Measurements from ENCODE around the gene MCOLN2. TPM values are rescaled to one million over a fixed set of nuclear protein-coding genes. Genes with fewer than 3 reads are reported as not detected.

MCOLN2 gene
- total RNA-seq, 1 experiment from 2014 or later: 1.3 TPM

DNA sequence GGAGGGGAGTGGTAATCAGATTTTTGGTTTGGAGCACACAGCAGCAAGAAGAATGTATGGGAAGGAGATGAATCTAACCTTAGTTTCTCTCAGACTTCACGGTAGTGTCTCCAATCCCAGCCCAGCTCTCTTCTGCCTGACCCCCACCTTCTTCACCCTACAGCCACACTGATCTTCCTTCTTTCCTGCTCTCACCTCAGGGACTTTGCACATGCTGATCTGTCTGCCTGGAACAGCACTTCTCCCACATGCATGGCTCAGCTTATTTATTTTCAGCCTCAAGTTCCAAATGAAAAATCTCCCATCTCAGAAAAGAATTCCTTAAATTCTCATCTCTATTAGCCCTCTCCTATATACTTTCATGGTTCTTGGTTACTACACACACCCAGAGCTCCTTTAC lies 55.1 kb downstream of the MCOLN2 start:
- Histone ChIP-seq H3K23me2 (ENCODE audit: insufficient read length, low read depth, low read length, poor library complexity, severe bottlenecking) (no peaks in the 10 kb centered on the region), H3T11ph (ENCODE audit: low read length) (no peak overlapping the region), H4K20me1 (ENCODE audit: control insufficient read depth, insufficient read depth, insufficient read length) (no peaks in the 10 kb centered on the region), H3K27ac (ENCODE audit: insufficient read length, low read depth, low read length) (no peak overlapping the region), H2AFZ (ENCODE audit: low read length) (no peak overlapping the region), H2AK5ac (ENCODE audit: insufficient read length, low read length) (no peak overlapping the region), H2BK12ac (ENCODE audit: insufficient read length, low read depth, low read length) (no peak overlapping the region), H2BK5ac (ENCODE audit: insufficient read length, low read length) (no peak overlapping the region), H3K23ac (ENCODE audit: insufficient read length, low read depth, low read length) (no peak overlapping the region), H3K9ac (ENCODE audit: extremely low read depth, insufficient read length, low read length) (no peak overlapping the region), H2BK15ac (ENCODE audit: low read depth, low read length) (no peak overlapping the region), H3K18ac (ENCODE audit: insufficient read length, low read depth, low read length) (no peak overlapping the region), H2BK20ac (ENCODE audit: low read depth, low read length, poor library complexity, severe bottlenecking) (no peak overlapping the region), H2BK120ac (ENCODE audit: low read depth, low read length, poor library complexity, severe bottlenecking) (no peak overlapping the region), H4K5ac (ENCODE audit: insufficient read length, low read depth, low read length) (no peak overlapping the region), H4K8ac (replicated peaks; ENCODE audit: insufficient read length, low read depth, low read length) (no peak overlapping the region), H3K14ac (ENCODE audit: insufficient read depth, low read length) (no peak overlapping the region), H3K4me2 (ENCODE audit: insufficient read depth, insufficient read length, low read length) (no peak overlapping the region), H3K4ac (ENCODE audit: low read depth, low read length) (no peak overlapping the region), H4K91ac (ENCODE audit: insufficient read length, low read depth, low read length) (no peak overlapping the region), H3K27me3 (ENCODE audit: insufficient read depth, low read length) (no peaks in the 10 kb centered on the region), H3K79me2 (ENCODE audit: insufficient read depth, low read length) (no peaks in the 10 kb centered on the region), H3K56ac (ENCODE audit: insufficient read length, low read depth, low read length) (no peak overlapping the region), H3K79me1 (ENCODE audit: insufficient read depth, low read depth, low read length, poor library complexity, severe bottlenecking) (no peaks in the 10 kb centered on the region), H3K9me3 (ENCODE audit: control insufficient read depth, low read depth, low read length) (no peaks in the 10 kb centered on the region), H3K4me1 (ENCODE audit: insufficient read depth, low read length) (no peaks in the 10 kb centered on the region; the same call in 1 of the 2 replicates)
- TF ChIP-seq, protein P1, sequence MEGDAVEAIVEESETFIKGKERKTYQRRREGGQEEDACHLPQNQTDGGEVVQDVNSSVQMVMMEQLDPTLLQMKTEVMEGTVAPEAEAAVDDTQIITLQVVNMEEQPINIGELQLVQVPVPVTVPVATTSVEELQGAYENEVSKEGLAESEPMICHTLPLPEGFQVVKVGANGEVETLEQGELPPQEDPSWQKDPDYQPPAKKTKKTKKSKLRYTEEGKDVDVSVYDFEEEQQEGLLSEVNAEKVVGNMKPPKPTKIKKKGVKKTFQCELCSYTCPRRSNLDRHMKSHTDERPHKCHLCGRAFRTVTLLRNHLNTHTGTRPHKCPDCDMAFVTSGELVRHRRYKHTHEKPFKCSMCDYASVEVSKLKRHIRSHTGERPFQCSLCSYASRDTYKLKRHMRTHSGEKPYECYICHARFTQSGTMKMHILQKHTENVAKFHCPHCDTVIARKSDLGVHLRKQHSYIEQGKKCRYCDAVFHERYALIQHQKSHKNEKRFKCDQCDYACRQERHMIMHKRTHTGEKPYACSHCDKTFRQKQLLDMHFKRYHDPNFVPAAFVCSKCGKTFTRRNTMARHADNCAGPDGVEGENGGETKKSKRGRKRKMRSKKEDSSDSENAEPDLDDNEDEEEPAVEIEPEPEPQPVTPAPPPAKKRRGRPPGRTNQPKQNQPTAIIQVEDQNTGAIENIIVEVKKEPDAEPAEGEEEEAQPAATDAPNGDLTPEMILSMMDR (conservative IDR thresholded peaks at IDR 0.05): no peak
- Mint-ChIP-seq H3K4me1 (peaks cover 13 to 18% of the 10 kb centered on the region in 2 experiments), H3K27ac (no peak overlapping the region), H3K36me3 (ENCODE audit: insufficient read depth in 1 of 3, low read depth in 3 of 3) (no peaks in the 10 kb centered on the region), H3K27me3 (ENCODE audit: low read depth) (no peaks in the 10 kb centered on the region; the same call in 1 of the 2 replicates), H3K4me3 (no peak overlapping the region), H3K9me3 (no peaks in the 10 kb centered on the region)
- no CpG with 5 or more reads among the region's 1 CpG for WGBS (ENCODE audit: extremely low coverage, insufficient read length, low lambda C conversion rate)
- no peak for DNase-seq

Data from H9 (cell line).